BE2C (cell line): ENCODE measurements around the gene PET100.

Experiments
- DNase-seq: peaks from one replicate; pipeline ENCODE4 v3.0.0-alpha.2; 2020
- H3K27me3 ChIP-seq: fragments of 250-450 bp; sonication (Bioruptor Pico); 2 replicates; pipeline ENCODE4 v1.5.1; 2020; ENCODE audit warnings: mild to moderate bottlenecking
- H3K36me3 ChIP-seq: fragments of 250-450 bp; sonication (Bioruptor Pico); 2 replicates; pipeline ENCODE4 v1.5.1; 2020; ENCODE audit warnings: mild to moderate bottlenecking
- H3K4me1 ChIP-seq: fragments of 250-450 bp; sonication (Bioruptor Pico); 2 replicates; pipeline ENCODE4 v1.5.1; 2020
- H3K4me3 ChIP-seq: 2 replicates; pipeline ENCODE4 v1.5.1; 2011; ENCODE audit warnings: low read depth, low read length
- H3K9me3 ChIP-seq: fragments of 250-450 bp; sonication (Bioruptor Pico); 2 replicates; pipeline ENCODE4 v1.5.1; 2020
- CTCF ChIP-seq: IDR thresholded peaks from 2 replicates; pipeline ENCODE4 v1.5.1; 2012; ENCODE audit warnings: mild to moderate bottlenecking, low read depth, low read length

PET100 gene

GRCh38 chr19:7627166-7627565 is 2.4 kb upstream of the PET100 start:
- no peak for TF ChIP-seq CTCF
- Histone ChIP-seq H3K9me3 (no peaks in the 10 kb centered on the region), H3K4me3 (no peak overlapping the region), H3K4me1 (no peaks in the 10 kb centered on the region; the same call in 1 of the 2 replicates), H3K36me3 (peaks cover 36% of the 10 kb centered on the region), H3K27me3 (no peaks in the 10 kb centered on the region)
- no peak for DNase-seq

- no peak for TF ChIP-seq CTCF
- peak overlapping the region; percentile 89 for H3K4me3 ChIP-seq
- H3K36me3 ChIP-seq = peaks cover 21% of the 10 kb centered on the region
- H3K4me1 ChIP-seq = no peaks in the 10 kb centered on the region; the same call in 1 of the 2 replicates
- no peak for DNase-seq
- no peaks in the 10 kb centered on the region for H3K27me3 ChIP-seq
- H3K9me3 ChIP-seq = no peaks in the 10 kb centered on the region
Measured at GRCh38 chr19:7628589-7629311, 843 bp upstream of the PET100 start.

GRCh38 chr19:7631577-7631976 is 2.0 kb downstream of the PET100 start:
- H3K9me3 ChIP-seq = no peaks in the 10 kb centered on the region
- no peaks in the 10 kb centered on the region; the same call in 1 of the 2 replicates for H3K4me1 ChIP-seq
- peaks cover 7% of the 10 kb centered on the region for H3K36me3 ChIP-seq
- DNase-seq = no peak
- H3K4me3 ChIP-seq = no peak overlapping the region
- no peak for TF ChIP-seq CTCF
- H3K27me3 ChIP-seq = peaks cover 22% of the 10 kb centered on the region

- Histone ChIP-seq H3K27me3 (peaks cover 32% of the 10 kb centered on the region), H3K4me3 (no peak overlapping the region), H3K4me1 (no peaks in the 10 kb centered on the region; the same call in 1 of the 2 replicates), H3K9me3 (no peaks in the 10 kb centered on the region), H3K36me3 (no peaks in the 10 kb centered on the region; the same call in 1 of the 2 replicates)
- no peak for DNase-seq
- no peak for TF ChIP-seq CTCF
Measured at GRCh38 chr19:7632340-7633203, 3.0 kb downstream of the PET100 start.

GRCh38 chr19:7633698-7634097 is 4.1 kb downstream of the PET100 start, which contains the start of gene PCP2:
Gene PCP2, minus strand, starts transcription at chr19:7633719. Its CDS starts 262 bp downstream, at chr19:7633457.
- H3K4me1 ChIP-seq = no peaks in the 10 kb centered on the region
- TF ChIP-seq CTCF = no peak
- H3K27me3 ChIP-seq = peaks cover 40% of the 10 kb centered on the region
- no peaks in the 10 kb centered on the region; the same call in 1 of the 2 replicates for H3K36me3 ChIP-seq
- no peaks in the 10 kb centered on the region for H3K9me3 ChIP-seq
- DNase-seq = no peak
- no peak within 1 kb of the TSS for H3K4me3 ChIP-seq
